Transverse colon (tissue), 4 donors: ENCODE results near the gene YIPF6. TPM values are rescaled to one million over a fixed set of nuclear protein-coding genes. Genes with fewer than 3 reads are reported as not detected.
"Not testable (repeated sequence)": the region's sequence is repeated elsewhere in the genome, so short reads cannot be mapped to it uniquely, and the experiment has no call there.

Experiments
- DNase-seq: peaks from one replicate; pipeline ENCODE4 v3.0.0-alpha.2; 2019
- H3K27ac ChIP-seq, 4 donors: fragments of 200-600 bp; sonication (generic); 2 replicates each; pipeline ENCODE4 v1.5.1; 2016 to 2018; ENCODE audit warnings: inconsistent platforms in 4 of 4
- H3K27me3 ChIP-seq: fragments of 200-600 bp; sonication (generic); 2 replicates; pipeline ENCODE4 v1.5.1; 2017; ENCODE audit warnings: inconsistent platforms
- H3K36me3 ChIP-seq, 4 donors: fragments of 200-600 bp; sonication (generic); 2 replicates each; pipeline ENCODE4 v1.5.1; 2017 to 2019; ENCODE audit warnings: inconsistent platforms in 4 of 4
- H3K4me1 ChIP-seq, 4 donors: fragments of 200-600 bp; sonication (generic); 2 replicates each; pipeline ENCODE4 v1.5.1; 2017 to 2020; ENCODE audit warnings: inconsistent platforms in 4 of 4
- H3K4me3 ChIP-seq, 4 donors: fragments of 200-600 bp; sonication (generic); 1 replicate in 1 of 4; 2 replicates in 3 of 4; pipeline versions ENCODE4 v1.5.1 to v1.6.1; 2017 to 2019; ENCODE audit warnings: inconsistent platforms in 4 of 4
- H3K9me3 ChIP-seq, 2 donors: fragments of 200-600 bp; sonication (generic); 2 replicates each; pipeline ENCODE4 v1.5.1; 2017 to 2019; ENCODE audit warnings: inconsistent platforms in 2 of 2
- EP300 ChIP-seq: sonication (generic); formaldehyde crosslinking; IDR thresholded peaks from one replicate; pipeline ENCODE4 v1.6.1; 2017; ENCODE audit warnings: antibody characterized with exemption, low read depth
- POLR2A ChIP-seq: fragments of 450-650 bp; IDR thresholded peaks from one replicate; pipeline ENCODE4 v1.6.1; 2016; ENCODE audit warnings: antibody characterized with exemption, mild to moderate bottlenecking, moderate library complexity
- POLR2AphosphoS5 ChIP-seq, 3 donors: sonication (generic); formaldehyde crosslinking; IDR thresholded peaks; one replicate each; pipeline ENCODE4 v1.6.1; 2016; ENCODE audit warnings: antibody characterized with exemption in 3 of 3
- WGBS, 2 donors: methylation state at CpG; one replicate each; pipeline ENCODE4 v1.1.5; 2018; ENCODE audit warnings: low coverage in 1 of 2; 5-methylcytosine and 5-hydroxymethylcytosine counted together
- in situ Hi-C, 4 donors: fragments of 200-750 bp; cut with MboI; loops; one replicate each; pipeline versions ENCODE4 v1.15.0 to v1.15.1; 2017; ENCODE audit warnings: low sequenced_read_pairs in 3 of 4, low pct_ligation_motif_present in 1 of 4, low pct_unique_long_range_greater_than_20kb in 1 of 4
- intact Hi-C: fragments of 100-400 bp; cut with DNase I; formaldehyde crosslinking; loops from one replicate; pipeline ENCODE4 v1.15.1; 2023; ENCODE audit warnings: low total_unique reads
- total RNA-seq, 4 donors: library from RNA; depleted of rRNA; stranded (reverse); fragments of >200 nt; gene quantifications; one replicate each; pipeline ENCODE4 v1.1.0, GENCODE V29; 2016
- TF ChIP-seq, protein P1 (sequence below), 5 experiments: fragments of 200-600 bp in 3 of 5; fragments of 450-650 bp in 2 of 5; sonication (generic) in 3 of 5; IDR thresholded peaks; 1 replicate in 2 of 5; 2 replicates in 3 of 5; pipeline ENCODE4 v1.5.1; 2016 to 2017; ENCODE audit warnings: antibody characterized with exemption in 5 of 5, inconsistent platforms in 3 of 5, mild to moderate bottlenecking in 2 of 5, moderate library complexity in 1 of 5

The YIPF6 gene
- total RNA-seq, 4 donors from 2014 or later: 10.8 to 33.0 (median 21.0) TPM

- Histone ChIP-seq H3K27me3 (no peaks in the 10 kb centered on the region), H3K4me3 (no peak overlapping the region), H3K36me3 (no peaks in the 10 kb centered on the region), H3K4me1 (peaks cover 0 to 5% (median 0%) of the 10 kb centered on the region in 4 donors), H3K9me3 (no peaks in the 10 kb centered on the region), H3K27ac (peak overlapping the region; percentile 51 to 61 (median 58))
- no peak for DNase-seq
- WGBS, 2 donors: 78% methylated on average over 1 of the region's 1 CpG; no CpG with 5 or more reads in 1 of the 2 donors
- intact Hi-C loops: no loop called here
- TF ChIP-seq, protein P1, sequence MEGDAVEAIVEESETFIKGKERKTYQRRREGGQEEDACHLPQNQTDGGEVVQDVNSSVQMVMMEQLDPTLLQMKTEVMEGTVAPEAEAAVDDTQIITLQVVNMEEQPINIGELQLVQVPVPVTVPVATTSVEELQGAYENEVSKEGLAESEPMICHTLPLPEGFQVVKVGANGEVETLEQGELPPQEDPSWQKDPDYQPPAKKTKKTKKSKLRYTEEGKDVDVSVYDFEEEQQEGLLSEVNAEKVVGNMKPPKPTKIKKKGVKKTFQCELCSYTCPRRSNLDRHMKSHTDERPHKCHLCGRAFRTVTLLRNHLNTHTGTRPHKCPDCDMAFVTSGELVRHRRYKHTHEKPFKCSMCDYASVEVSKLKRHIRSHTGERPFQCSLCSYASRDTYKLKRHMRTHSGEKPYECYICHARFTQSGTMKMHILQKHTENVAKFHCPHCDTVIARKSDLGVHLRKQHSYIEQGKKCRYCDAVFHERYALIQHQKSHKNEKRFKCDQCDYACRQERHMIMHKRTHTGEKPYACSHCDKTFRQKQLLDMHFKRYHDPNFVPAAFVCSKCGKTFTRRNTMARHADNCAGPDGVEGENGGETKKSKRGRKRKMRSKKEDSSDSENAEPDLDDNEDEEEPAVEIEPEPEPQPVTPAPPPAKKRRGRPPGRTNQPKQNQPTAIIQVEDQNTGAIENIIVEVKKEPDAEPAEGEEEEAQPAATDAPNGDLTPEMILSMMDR (IDR thresholded peaks at IDR 0.05): no peak
- TF ChIP-seq EP300 (no peak), POLR2A (no peak), POLR2AphosphoS5 (IDR thresholded peaks at IDR 0.05) (no peak)
- in situ Hi-C loops: no loop called here
Observed at GRCh38 chrX:68487924-68488323, 10.9 kb upstream of the YIPF6 start.

- in situ Hi-C loops: no loop called here
- no peaks in the 10 kb centered on the region for H3K9me3 ChIP-seq
- intact Hi-C loops: no loop called here
- WGBS, 2 donors: 41% methylated on average over 4 of the region's 4 CpGs; no CpG with 5 or more reads in 1 of the 2 donors
- no peak for TF ChIP-seq POLR2A
- TF ChIP-seq EP300: no peak
- TF ChIP-seq POLR2AphosphoS5 (IDR thresholded peaks at IDR 0.05): peak in 1 of 3 donors; percentile 16
- no peaks in the 10 kb centered on the region for H3K36me3 ChIP-seq
- H3K27ac ChIP-seq: peak overlapping the region; percentile 51 to 72 (median 58)
- H3K4me1 ChIP-seq: peaks cover 0 to 5% (median 0%) of the 10 kb centered on the region in 4 donors
- no peaks in the 10 kb centered on the region for H3K27me3 ChIP-seq
- DNase-seq: peak; percentile 71
- no peak overlapping the region for H3K4me3 ChIP-seq
Observed at GRCh38 chrX:68488657-68489056, 10.2 kb upstream of the YIPF6 start.

GRCh38 chrX:68490644-68491043, 8.2 kb upstream of the YIPF6 start:
- intact Hi-C loops (no loop called here), in situ Hi-C loops (no loop called here)
- Histone ChIP-seq H3K27me3 (no peaks in the 10 kb centered on the region), H3K36me3 (no peaks in the 10 kb centered on the region), H3K9me3 (no peaks in the 10 kb centered on the region), H3K27ac (no peak overlapping the region), H3K4me1 (peaks cover 0 to 5% (median 0%) of the 10 kb centered on the region in 4 donors), H3K4me3 (no peak overlapping the region)
- DNase-seq: no peak
- TF ChIP-seq, protein P1 (IDR thresholded peaks at IDR 0.05): peak; percentile 12 to 33 (median 29)
- TF ChIP-seq EP300: no peak
- no peak for TF ChIP-seq POLR2A

- Histone ChIP-seq H3K4me3 (no peak overlapping the region), H3K27me3 (no peaks in the 10 kb centered on the region), H3K4me1 (peaks cover 0 to 5% (median 0%) of the 10 kb centered on the region in 4 donors), H3K27ac (no peak overlapping the region), H3K36me3 (no peaks in the 10 kb centered on the region), H3K9me3 (no peaks in the 10 kb centered on the region)
- intact Hi-C loops: no loop called here
- DNase-seq: no peak
- in situ Hi-C loops: no loop called here
- TF ChIP-seq, protein P1 (IDR thresholded peaks at IDR 0.05): no peak
- TF ChIP-seq POLR2A (no peak), EP300 (no peak)
- 72% methylated on average over 2 of the region's 2 CpGs; no CpG with 5 or more reads in 1 of the 2 donors for WGBS, 2 donors
Observed at GRCh38 chrX:68492583-68492982, 6.3 kb upstream of the YIPF6 start.

DNA sequence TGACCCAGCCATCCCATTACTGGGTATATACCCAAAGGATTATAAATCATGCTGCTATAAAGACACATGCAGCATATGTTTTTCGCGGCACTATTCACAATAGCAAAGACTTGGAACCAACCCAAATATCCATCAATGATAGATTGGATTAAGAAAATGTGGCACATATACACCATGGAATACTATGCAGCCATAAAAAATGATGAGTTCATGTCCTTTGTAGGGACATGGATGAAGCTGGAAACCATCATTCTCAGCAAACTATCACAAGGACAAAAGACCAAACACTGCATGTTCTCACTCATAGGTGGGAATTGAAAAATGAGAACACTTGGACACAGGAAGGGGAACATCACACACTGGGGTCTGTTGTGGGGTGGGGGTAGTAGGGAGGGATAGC, 5.1 kb upstream of the YIPF6 start:
- intact Hi-C loops, H3K9me3 ChIP-seq, H3K36me3 ChIP-seq, H3K27me3 ChIP-seq, H3K4me1 ChIP-seq, DNase-seq, in situ Hi-C loops, H3K4me3 ChIP-seq, H3K27ac ChIP-seq: not testable (repeated sequence)
- 94% methylated on average over 2 of the region's 2 CpGs; no CpG with 5 or more reads in 1 of the 2 donors for WGBS, 2 donors
